HPDE6-E6E7 (cell line): ENCODE results near the gene IFNG-AS1.

Source experiments
- DNase-seq: peaks from one replicate; pipeline ENCODE4 v3.0.0; 2011; ENCODE audit warnings: missing footprints; ENCODE audit errors: extremely low spot score

The IFNG-AS1 gene

DNA sequence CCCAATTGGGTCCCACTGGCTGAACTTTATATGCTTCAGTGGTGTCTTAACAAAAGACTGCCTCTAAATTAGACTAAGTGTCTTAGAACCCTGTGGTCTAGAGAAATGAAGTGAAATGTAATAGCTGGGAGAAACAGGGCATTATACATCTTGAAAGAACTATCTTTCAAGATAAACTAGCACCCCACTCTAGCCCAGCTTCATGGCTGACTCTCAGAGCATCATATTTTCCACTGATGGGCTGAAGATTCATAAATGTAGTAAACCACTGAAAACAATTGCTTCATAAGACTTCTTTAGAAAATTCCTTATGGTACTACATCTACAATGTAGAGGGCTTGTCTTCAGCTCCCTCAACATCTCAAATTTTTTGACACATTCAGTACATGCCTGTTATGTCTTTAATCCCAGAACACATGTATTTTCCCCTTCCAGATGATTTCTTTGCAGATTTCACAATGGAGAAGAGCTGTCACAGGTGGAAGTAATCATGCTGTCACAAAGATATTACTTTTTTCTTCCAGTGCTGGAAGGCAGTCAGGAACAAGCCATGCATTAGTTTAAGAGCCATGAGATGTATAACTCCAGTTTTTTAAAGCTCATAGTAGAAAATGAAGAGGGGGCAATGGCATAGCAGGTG lies 48.5 kb downstream of the IFNG-AS1 start:
- DNase-seq = no peak

DNA sequence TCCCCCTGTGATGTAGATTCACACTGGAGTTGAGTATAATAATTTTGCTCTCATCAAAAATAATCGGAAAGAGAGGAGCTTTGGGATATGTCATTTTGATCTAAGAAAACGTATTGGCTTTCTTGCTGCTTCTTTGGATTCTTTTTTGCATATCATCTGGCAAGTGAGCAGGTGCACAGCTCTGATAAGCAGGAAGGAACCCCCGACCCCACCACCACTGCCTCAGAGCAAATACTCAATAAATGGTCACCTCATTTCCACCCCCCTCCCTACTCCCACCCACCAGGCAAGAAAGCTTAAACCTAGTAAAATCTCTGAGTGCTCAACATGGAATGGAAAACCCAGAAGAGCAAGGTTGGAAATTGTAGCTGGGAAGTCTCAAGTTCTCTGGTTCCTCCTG lies 49.4 kb downstream of the IFNG-AS1 start:
- no peak for DNase-seq

DNA sequence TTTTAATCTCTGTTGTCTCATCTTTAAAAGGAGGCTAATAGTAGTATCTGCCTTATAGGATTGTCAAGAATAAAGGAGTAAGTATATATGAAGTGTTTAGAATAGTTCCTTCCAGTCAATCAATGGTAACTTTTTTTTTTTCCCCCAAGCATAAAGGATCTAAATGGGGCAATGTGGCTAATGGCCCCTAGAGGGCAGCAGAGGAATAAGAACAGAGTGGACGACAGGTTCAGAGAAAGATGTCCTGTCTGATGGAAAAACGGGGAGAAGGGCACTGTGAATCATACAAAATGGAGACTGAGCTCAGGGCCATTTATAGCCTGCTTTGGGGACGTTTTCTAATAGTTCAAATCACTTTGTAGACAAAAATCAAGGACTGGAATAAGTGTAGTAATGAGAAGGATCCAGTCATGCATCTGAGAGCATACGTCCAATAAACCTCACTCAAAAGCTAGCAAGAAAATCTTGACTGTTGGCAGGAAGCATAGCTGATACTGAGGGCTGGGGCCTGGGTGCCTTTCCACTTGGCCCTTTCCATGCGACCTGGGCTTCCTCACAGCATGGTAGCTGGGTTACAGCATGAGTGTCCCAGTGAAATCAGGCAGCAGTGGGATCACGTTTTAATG lies 51.3 kb downstream of the IFNG-AS1 start:
- peak; percentile 63 for DNase-seq

DNA sequence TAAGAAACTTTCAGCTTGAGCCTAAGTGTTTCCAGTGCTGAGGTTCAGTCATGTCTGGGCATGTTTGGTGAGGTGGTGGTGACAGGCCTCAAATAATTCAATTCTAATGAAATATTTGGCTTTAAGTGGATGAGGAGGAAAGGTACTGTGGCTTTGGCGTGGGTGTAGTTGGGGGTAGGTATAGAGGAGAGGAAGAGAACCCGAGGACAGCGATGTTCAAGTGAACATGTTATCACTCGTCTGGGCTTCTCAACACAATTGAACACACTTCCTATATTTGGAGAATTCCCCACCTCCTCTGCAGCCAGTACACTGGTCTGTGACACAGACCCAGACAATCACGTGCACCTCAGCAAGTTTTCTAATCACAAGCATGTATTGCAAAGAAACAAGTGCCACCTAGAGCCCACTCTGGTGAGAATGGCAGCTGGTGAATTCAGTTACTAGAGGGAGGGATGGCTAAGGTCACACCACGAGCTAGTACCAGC lies 53.0 kb downstream of the IFNG-AS1 start:
- DNase-seq = peak; percentile 61

DNA sequence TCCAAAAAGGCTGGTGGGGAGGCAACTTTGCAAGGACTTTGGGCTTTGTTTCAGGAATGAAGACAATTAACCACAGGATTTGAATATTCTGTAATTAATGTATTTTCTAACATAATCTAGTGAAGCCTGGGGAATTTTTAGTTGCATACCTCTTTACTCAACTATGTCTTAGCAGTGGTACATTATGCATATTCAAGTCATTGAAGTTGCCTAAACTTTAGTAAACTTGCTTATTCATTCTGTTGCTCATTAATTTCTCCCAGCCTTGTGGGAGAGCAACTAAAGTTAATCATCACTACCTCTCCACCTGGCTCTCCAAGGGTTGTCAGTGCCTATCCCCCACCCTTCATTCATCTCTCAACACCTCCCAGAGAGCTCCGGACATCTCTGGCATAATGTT lies 54.2 kb downstream of the IFNG-AS1 start:
- no peak for DNase-seq

DNA sequence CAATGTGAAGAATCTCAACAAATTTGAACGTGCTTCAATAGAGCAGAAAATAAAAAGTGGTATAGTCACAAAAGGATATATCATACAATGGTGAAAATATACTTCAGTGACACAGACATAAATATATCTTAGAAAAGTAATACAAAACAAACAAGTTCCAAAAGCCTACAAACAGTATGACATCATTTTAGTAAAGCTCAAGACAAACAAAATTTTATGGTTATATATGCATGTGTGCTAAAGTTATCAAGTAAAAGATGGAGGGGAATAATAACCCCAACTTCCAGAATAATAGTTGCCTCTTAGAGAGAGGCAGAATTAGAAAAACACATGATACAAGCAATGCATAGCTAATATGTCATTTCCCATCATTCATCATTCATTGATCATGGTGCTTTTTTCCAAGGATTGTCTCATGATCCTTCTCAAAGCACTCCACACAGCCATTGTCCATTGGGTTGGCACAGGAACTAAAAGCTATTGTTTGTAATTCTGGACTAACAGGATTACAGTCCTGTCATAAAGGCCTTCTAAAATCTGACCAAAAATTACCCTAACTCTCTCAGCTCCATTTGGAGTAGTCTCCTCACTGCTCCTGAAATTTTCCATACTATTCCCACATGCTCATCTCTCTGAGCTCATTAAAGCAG lies 59.5 kb downstream of the IFNG-AS1 start:
- DNase-seq = no peak

DNA sequence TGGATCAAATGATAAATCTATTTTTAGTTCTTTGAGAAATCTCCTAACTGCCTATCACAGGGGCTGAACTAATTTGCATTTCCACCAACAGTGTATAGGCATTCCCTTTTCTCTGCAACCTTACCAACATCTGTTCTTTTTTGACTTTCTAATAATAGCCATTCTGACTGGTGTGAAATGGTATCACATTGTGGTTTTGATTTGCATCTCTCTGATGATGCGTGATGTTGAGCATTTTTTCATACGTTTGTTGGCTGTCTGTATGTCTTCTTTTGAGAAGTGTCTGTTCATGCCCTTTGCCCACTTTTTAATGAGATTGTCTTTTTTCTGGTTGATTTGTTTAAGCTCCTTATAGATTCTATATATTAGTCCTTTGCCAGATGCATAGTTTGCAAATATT lies 67.1 kb downstream of the IFNG-AS1 start:
- no peak for DNase-seq

DNA sequence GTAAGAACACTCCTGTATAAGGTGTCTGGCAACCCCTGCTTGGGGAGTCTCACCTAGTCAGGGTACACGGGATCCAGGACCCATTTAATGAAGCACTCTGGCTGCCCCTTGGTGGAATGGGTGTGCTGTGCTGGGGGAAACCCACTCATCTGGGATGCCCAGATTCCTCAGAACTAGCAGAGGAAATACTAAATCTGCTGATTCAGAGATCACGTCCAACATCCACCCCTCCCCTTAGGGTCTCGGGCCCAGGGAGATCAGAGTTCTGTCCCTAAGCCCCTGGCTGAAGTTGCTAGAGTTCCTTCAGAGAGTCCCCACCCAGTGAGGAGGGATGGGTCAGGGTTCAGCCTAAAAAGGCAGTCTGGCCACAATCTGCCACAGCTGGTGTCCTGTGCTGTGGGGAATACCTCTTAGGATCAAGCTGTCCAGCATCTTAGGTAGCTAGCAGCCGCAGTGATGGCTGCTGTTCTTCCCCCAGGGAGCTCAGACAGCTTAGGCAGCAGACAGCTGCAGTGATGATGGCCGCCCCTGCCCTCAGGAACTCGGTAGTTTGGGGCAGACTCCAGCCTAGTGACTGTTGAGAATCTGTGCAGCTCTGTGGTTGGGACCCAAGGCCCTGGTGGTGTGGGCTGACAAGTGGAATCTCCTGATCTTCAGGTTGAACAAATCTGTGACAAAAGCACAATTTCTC lies 74.8 kb downstream of the IFNG-AS1 start:
- no peak for DNase-seq

DNA sequence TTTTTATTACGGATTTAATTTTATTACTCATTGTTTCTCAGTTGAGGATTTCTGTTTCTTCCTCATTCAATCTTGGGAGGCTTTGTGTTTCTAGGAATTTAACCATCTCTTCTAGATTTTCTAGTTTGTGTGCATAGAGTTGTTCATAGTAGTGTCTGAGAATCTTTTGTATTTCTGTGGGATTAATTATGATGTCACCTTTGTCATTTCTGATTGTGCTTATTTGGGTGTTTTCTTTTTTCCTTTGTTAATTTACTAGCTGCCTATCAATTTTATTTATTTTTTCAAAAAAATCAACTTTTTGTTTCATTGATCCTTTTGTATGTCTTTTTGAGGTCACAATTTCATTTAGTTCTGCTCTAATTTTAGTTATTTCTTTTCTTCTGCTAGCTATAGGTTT lies 75.9 kb downstream of the IFNG-AS1 start:
- DNase-seq = no peak

DNA sequence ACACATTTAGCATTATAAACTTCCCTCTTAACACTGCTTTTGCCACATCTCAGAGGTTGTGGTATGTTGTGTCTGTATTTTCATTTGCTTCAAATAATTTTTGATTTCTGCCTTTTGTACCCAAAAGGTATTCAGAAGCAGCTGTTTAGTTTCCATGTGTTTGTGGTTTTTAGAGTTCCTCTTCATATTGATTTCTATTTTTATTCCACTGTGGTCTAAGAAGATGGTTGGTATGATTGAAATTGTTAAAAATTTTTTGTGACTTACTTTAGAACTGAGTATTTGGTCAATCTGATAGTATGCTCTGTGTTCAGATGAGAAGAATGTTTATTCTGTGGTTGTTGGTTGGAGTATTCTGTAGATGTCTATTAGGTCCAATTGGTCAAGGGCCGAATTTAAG lies 76.4 kb downstream of the IFNG-AS1 start:
- DNase-seq = no peak

DNA sequence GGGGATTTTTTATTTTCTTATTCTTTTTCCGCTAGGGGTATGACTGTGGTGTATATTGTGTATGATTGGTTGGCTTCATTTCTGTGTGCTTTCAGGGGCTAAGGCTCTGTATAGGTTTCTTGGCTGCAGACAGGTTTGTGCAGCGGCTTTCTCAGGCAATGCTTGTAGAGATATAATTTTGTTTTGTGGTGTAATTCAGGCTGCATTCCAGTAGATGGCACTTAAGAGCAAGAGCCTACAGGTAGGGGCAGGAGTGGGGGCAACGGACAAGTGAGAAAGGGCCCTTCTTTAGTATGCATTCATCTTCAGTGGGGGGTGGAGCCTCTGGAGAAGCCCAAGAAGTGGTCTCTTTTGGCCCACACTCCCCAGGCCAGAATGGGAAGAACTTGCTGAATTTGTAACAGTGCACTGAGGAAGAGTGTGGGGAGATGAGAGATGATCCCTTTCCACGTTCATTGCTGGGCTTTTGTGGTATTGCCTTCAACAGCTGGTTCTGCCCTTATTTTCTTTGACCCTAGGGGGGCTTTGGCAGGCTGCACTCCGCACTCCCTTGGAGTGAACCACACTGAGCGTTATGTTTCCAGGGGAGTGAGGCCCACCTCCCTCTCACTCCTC lies 78.6 kb downstream of the IFNG-AS1 start:
- DNase-seq = no peak

DNA sequence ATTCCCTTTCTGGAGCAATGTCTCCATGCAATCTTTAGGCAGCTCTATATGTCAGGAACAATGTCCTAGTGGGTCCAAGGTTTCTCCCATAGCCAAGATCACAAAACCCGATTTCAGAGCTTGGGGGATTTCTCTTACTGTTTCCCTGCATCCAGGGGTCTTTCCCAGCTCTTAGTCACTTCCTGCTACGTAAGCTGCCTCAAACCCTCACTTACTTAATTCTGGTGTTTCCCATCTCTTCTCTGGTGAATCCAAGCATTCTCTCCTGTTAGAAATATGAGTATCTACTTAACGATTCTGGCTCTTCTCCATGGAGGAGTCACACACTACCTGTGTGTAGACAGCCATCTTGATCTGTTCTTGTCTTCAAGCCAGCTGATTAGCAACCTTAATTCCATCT lies 80.0 kb downstream of the IFNG-AS1 start:
- no peak for DNase-seq
